ENCODE measurements around the gene KRT20.

- TF ChIP-seq CTCF (IDR thresholded peaks at IDR 0.05) (no peak), ELK1 (IDR thresholded peaks at IDR 0.05; ENCODE audit: low read depth, low read length) (no peak), POLR2A (IDR thresholded peaks at IDR 0.05; ENCODE audit: low read length) (no peak), USF2 (IDR thresholded peaks at IDR 0.05) (no peak), CBX2 (IDR thresholded peaks at IDR 0.05; ENCODE audit: borderline replicate concordance, low read depth) (no peak)
- TF ChIP-seq, protein P1, sequence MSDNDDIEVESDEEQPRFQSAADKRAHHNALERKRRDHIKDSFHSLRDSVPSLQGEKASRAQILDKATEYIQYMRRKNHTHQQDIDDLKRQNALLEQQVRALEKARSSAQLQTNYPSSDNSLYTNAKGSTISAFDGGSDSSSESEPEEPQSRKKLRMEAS (IDR thresholded peaks at IDR 0.05) = no peak
Measured at GRCh38 chr17:40912486-40913210, 27.6 kb upstream of the KRT20 start.
